ENCODE results near the gene DMRTA2. TPM values are rescaled to one million over a fixed set of nuclear protein-coding genes. Genes with fewer than 3 reads are reported as not detected.
"Not testable (repeated sequence)": the region's sequence is repeated elsewhere in the genome, so short reads cannot be mapped to it uniquely, and the experiment has no call there.

Gene DMRTA2
- total RNA-seq, 1 donor from 2014 or later: 0.08 TPM

DNA sequence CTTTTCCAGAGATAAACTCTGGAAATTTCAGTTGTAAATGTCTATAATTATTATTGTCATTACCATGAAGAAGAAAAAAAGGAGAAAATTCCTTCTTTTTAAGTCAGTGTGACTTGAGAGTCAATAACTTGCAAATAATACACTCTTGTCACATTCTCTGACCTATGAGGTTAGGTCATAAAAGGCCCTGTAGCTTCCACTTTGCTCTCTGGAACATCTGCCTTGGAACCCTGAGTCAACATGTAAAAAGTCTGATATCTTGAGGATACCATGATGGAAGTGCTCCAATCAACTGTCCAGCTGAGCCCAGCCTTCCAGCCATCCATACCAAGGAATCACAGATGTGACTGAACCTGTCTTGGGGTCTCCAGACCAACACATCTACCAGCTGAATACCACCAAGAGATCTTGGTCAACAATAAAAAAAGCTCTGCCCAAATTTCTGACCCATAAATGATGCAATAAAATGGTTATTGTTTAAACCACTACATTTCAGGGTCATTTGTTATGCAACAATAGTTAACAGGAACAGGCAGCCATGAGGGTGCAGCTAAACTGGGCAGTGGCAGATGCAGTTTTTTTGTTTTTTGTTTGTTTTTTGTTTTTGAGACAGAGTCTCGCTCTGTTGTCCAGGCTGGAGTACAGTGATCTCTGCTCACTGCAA, 10.3 kb downstream of the DMRTA2 start:
- DNase-seq (ENCODE audit: low spot score): no peak

GRCh38 chr1:50405814-50406213, 17.4 kb downstream of the DMRTA2 start:
- intact Hi-C loops (cut with DNase I): no loop called here
- DNase-seq (ENCODE audit: low spot score): no peak

More for the DNA sequence above, 10.3 kb downstream of the DMRTA2 start:
- intact Hi-C loops (cut with DNase I): no loop called here

DNA sequence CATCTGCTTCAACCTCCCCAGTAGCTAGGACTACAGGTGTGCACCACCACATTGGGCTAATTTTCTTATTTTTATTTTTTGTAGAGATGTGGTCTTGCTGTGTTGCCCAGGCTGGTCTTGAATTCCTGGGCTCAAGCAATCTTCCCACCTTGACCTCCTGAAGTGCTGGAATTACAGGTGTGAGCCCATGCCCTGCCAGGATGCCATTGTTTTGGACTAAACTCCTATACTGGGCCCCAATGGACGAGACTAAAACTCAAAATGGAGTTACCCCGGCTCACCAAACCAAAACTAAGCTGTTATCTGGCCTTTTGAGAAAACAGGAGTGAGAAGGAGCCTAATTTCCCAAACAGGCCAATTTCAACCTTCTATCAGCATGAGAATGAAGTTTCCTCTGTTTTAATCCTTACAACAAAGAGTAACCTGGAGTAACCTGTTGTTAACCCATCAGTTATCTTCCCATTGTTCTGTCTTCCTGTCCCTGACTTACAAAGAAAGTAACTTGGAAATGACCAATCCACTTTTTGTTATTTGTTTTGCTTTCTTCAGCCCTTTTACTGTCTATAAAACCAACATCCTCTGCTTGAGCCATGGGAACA, 29.6 kb downstream of the DMRTA2 start:
- no peak for DNase-seq (ENCODE audit: low spot score)
- intact Hi-C loops (cut with DNase I): no loop called here

DNA sequence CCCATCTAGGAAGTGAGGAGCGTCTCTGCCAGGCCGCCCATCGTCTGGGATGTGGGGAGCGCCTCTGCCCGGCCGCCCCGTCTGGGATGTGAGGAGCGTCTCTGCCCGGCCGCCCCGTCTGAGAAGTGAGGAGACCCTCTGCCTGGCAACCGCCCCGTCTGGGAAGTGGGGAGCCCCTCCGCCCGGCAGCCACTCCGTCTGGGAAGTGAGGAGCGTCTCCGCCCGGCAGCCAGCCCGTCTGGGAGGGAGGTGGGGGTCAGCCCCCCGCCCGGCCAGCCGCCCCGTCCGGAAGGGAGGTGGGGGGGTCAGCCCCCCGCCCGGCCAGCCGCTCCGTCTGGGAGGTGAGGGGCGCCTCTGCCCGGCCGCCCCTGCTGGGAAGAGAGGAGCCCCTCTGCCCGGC, 41.7 kb downstream of the DMRTA2 start:
- DNase-seq (ENCODE audit: low spot score); intact Hi-C loops (cut with DNase I): not testable (repeated sequence)

DNA sequence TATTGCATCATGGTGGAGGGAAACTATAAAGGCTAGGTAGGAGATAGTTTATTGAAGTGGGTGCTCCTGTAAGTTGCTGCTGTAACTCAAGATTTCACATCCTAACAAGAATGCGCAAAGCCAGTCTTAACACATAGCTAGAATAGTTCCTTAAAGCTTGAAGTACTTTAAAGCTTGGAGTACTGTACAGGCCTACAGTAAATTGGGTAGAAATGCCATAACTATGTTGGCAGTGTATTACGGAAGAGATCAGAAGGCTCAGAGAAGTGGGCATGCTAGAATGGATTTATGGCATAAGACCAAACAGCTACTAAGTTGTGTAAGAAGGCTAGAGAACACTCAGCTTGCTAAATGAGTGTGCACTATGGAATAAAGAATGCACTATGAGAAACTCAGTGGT, 44.5 kb downstream of the DMRTA2 start:
- no peak for DNase-seq (ENCODE audit: low spot score)
- intact Hi-C loops (cut with DNase I): no loop called here

DNA sequence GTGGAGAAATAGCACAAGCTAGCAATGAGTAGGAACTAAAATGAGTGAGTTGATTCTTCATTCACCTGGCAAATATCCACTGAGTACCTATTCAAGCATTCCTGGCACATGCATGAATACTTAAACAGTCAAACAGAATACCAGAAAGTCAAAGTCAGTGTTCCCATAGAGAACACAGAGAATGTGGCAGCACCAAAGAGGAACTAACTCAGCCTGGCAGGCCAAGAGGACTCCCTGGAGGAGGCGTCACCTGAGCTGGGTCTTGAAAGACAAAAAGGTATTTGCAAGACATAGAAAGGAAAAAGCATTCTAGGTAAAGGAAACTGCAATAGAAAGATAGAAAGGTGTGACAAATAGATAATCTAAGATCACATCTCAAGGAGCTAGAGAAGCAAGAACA, 49.7 kb downstream of the DMRTA2 start:
- intact Hi-C loops (cut with DNase I): no loop called here
- DNase-seq (ENCODE audit: low spot score): no peak

GRCh38 chr1:50371749-50372148, 51.5 kb downstream of the DMRTA2 start:
- DNase-seq (ENCODE audit: low spot score): no peak
- intact Hi-C loops (cut with DNase I): no loop called here

- intact Hi-C loops (cut with DNase I): loop anchor here (10.0 kb wide), 1 partner anchor 335 kb away; no protein-coding TSS in a partner anchor
- DNase-seq (ENCODE audit: low spot score): no peak
Observed at GRCh38 chr1:50369830-50370229, 53.4 kb downstream of the DMRTA2 start.

- DNase-seq (ENCODE audit: low spot score): no peak
- intact Hi-C loops (cut with DNase I): loop anchor here (10.0 kb wide), 1 partner anchor 336 kb away; no protein-coding TSS in a partner anchor
Observed at GRCh38 chr1:50369008-50369634, 54.1 kb downstream of the DMRTA2 start.

- intact Hi-C loops (cut with DNase I): loop anchor here (10.0 kb wide), 1 partner anchor 336 kb away; no protein-coding TSS in a partner anchor
- DNase-seq (ENCODE audit: low spot score): no peak
Observed at GRCh38 chr1:50368179-50369007, 54.9 kb downstream of the DMRTA2 start.
